ENCODE data around the gene LPIN2. TPM values are rescaled to one million over a fixed set of nuclear protein-coding genes. Genes with fewer than 3 reads are reported as not detected.
A peak's percentile ranks its signal among the peaks of the same experiment; 100 is the strongest.

Gene LPIN2
- total RNA-seq, 1 donor from 2014 or later = 9.9 TPM

DNA sequence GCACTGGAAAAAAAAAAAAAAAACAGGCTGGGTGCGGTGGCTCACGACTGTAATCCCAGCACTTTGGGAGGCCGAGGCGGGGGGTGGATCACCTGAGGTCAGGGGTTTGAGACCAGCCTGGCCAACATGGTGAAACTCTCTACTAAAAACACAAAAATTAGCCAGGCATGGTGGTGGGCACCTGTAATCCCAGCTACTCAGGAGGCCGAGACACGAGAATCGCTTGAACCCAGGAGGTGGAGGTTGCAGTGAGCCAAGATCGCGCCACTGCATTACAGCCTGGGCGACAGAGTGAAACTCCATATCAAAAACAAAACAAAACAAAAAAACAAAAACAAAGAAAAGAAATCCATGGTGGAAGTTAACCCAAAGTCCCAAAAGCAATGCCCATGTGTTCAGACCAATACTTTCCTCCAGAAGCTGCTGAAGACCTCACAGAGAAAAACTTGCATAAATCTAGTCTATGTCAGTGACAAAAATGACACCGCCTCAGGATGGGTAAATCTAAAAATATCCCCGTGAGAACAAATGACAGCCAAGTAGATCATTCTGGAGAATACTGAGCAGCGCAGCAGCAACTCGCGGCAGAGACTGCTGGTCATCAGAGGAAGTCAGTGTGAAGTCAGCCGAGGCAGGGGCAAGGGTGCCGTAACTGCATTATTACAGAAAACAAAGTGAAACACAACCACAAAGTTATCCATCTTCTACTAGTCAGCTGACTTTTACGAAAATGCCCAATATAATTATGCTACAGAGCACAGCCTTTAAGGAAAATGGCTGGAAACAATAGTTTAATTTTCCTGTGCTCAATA is 41.0 kb downstream of the LPIN2 start:
- DNase-seq (ENCODE audit: missing footprints) = peak; percentile 79
- peak; percentile 68 for ATAC-seq
- intact Hi-C loops (cut with DNase I) = loop anchor here (2.0 kb wide), 1 partner anchor 41 kb away; the partner anchor contains the start of gene LPIN2

GRCh38 chr18:2970772-2971659 is 41.9 kb downstream of the LPIN2 start:
- intact Hi-C loops (cut with DNase I) = no loop called here
- DNase-seq (ENCODE audit: missing footprints) (no peak), ATAC-seq (peak; percentile 66)

DNA sequence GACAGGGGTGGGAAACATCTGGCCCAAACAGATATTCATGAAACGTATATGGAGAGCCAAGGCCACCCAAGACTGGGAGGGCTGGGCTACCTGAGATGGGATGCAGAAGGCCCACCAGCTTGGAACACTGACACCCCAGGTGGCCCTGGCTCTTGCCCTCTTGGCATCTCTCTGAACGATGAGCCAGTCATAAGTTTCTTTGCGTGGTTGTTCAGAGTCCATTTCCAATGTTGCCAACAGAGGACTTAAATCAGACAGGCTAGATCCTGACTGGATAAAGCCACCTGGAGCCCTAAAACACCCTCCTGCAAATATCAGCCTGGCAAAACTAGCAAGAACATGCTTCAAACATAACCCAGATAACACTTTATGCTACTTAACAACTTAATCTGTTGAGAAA is 42.6 kb downstream of the LPIN2 start:
- ATAC-seq = no peak
- intact Hi-C loops (cut with DNase I) = no loop called here
- no peak for DNase-seq (ENCODE audit: missing footprints)

GRCh38 chr18:2969695-2970094 is 43.2 kb downstream of the LPIN2 start:
- ATAC-seq = no peak
- intact Hi-C loops (cut with DNase I) = no loop called here
- no peak for DNase-seq (ENCODE audit: missing footprints)

- ATAC-seq = peak; percentile 42
- intact Hi-C loops (cut with DNase I) = no loop called here
- DNase-seq (ENCODE audit: missing footprints) = no peak
Measured at GRCh38 chr18:2968606-2969005, 44.3 kb downstream of the LPIN2 start.

- DNase-seq (ENCODE audit: missing footprints) (no peak), ATAC-seq (no peak)
- intact Hi-C loops (cut with DNase I) = no loop called here
Measured at GRCh38 chr18:2967820-2968219, 45.1 kb downstream of the LPIN2 start.

GRCh38 chr18:2967357-2967756 is 45.6 kb downstream of the LPIN2 start:
- ATAC-seq = no peak
- intact Hi-C loops (cut with DNase I) = no loop called here
- no peak for DNase-seq (ENCODE audit: missing footprints)

GRCh38 chr18:2966560-2966959 is 46.4 kb downstream of the LPIN2 start:
- DNase-seq (ENCODE audit: missing footprints) = no peak
- no peak for ATAC-seq
- intact Hi-C loops (cut with DNase I) = no loop called here

- intact Hi-C loops (cut with DNase I) = no loop called here
- ATAC-seq = no peak
- no peak for DNase-seq (ENCODE audit: missing footprints)
Measured at GRCh38 chr18:2965797-2966196, 47.1 kb downstream of the LPIN2 start.

DNA sequence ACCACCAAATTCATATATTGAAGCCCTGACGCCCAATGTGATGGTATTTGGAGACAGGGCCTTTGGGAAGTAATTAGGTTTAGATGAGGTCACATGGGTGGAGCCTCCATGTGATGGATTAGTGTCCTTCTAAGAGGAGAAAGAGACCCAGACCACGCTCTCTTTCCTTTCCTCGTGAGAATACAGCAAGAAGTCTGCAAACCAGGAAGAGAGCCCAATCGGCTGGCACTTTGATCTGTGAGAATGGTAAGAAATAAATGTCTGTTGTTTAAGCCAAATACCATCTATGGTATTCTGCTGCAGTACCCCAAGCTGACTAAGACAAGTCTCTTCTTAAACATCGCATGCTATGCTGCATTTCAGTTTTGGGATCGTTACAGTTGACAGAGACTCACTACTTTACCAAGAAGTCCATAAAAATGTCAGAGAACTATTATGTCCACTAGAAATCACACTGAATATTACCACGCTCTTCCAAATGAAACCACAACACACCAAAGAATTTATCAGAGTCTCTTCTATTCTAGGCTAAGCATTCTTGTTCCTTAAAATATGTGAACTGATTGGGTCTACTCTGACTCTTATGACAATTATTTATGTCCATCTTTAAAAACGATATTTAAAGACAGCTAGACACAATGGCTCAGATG is 48.5 kb downstream of the LPIN2 start:
- intact Hi-C loops (cut with DNase I) = no loop called here
- DNase-seq (ENCODE audit: missing footprints) (no peak), ATAC-seq (no peak)

Other genes starting within 250 kb of the LPIN2 start
- 24.6 TPM for gene EMILIN2, start 166.1 kb downstream of the LPIN2 start, total RNA-seq
- 611 TPM for gene MYOM1, start 206.8 kb upstream of the LPIN2 start, total RNA-seq
- gene MYL12A, start 234.7 kb upstream of the LPIN2 start, total RNA-seq = 2,252 TPM
- 180 TPM for gene MYL12B, start 249.0 kb upstream of the LPIN2 start, total RNA-seq